Coronary artery (tissue), 2 donors: ENCODE measurements around the gene NKIRAS2.
A peak's percentile ranks its signal among the peaks of the same experiment; 100 is the strongest.

Experiments used
- DNase-seq: peaks from one replicate; pipeline ENCODE4 v3.0.0-alpha.2; 2017; ENCODE audit warnings: low spot score
- H3K27ac ChIP-seq, 2 donors: fragments of 200-600 bp; sonication (generic); one replicate each; pipeline ENCODE4 v1.5.1; 2016 to 2019
- H3K4me3 ChIP-seq: fragments of 200-600 bp; sonication (generic); 2 replicates; pipeline ENCODE4 v1.5.1; 2016; ENCODE audit warnings: mild to moderate bottlenecking, moderate library complexity
- CTCF ChIP-seq: fragments of 200-600 bp; sonication (generic); IDR thresholded peaks from one replicate; pipeline ENCODE4 v1.5.1; 2019; ENCODE audit warnings: antibody characterized with exemption

Gene NKIRAS2

GRCh38 chr17:42068979-42069378 is 49.1 kb downstream of the NKIRAS2 start:
- H3K27ac ChIP-seq = no peak overlapping the region
- H3K4me3 ChIP-seq = no peak overlapping the region
- DNase-seq = no peak
- no peak for TF ChIP-seq CTCF

- no peak for TF ChIP-seq CTCF
- peak overlapping the region; percentile 66 for H3K4me3 ChIP-seq
- no peak overlapping the region for H3K27ac ChIP-seq
- no peak for DNase-seq
These were observed 51.9 kb downstream of the NKIRAS2 start for GRCh38 chr17:42071810-42072209.

GRCh38 chr17:42072323-42073187 is 52.7 kb downstream of the NKIRAS2 start:
- H3K4me3 ChIP-seq = peak overlapping the region; percentile 66
- DNase-seq = no peak

More at GRCh38 chr17:42072323-42073187, 52.7 kb downstream of the NKIRAS2 start:
- no peak for TF ChIP-seq CTCF
- no peak overlapping the region for H3K27ac ChIP-seq
